Esophagus squamous epithelium (tissue), 5 donors: Measurements from ENCODE around the gene ZFPM1. TPM values are rescaled to one million over a fixed set of nuclear protein-coding genes. Genes with fewer than 3 reads are reported as not detected.
A peak's percentile ranks its signal among the peaks of the same experiment; 100 is the strongest.

Experiments used
- DNase-seq: peaks from one replicate; lab custom pipeline; 2025; lab: John Stamatoyannopoulos, UW
- H3K27ac ChIP-seq, 4 donors: fragments of 200-600 bp; sonication (generic); one replicate each; pipeline ENCODE4 v1.5.1; 2016 to 2019; ENCODE audit warnings: mild to moderate bottlenecking in 1 of 4
- H3K27me3 ChIP-seq, 4 donors: fragments of 200-600 bp; sonication (generic); 1 replicate in 3 of 4; 2 replicates in 1 of 4; pipeline versions ENCODE4 v1.5.1 to v1.6.0; 2017 to 2021; ENCODE audit warnings: antibody characterized with exemption in 1 of 4
- H3K36me3 ChIP-seq, 3 donors: fragments of 200-600 bp; sonication (generic); one replicate each; pipeline ENCODE4 v1.5.1; 2016 to 2019
- H3K4me1 ChIP-seq, 3 donors: fragments of 200-600 bp; sonication (generic); one replicate each; pipeline ENCODE4 v1.5.1; 2017 to 2019
- H3K4me3 ChIP-seq, 4 donors: fragments of 200-600 bp; sonication (generic); 1 replicate in 3 of 4; 2 replicates in 1 of 4; pipeline ENCODE4 v1.5.1; 2016 to 2019; ENCODE audit warnings: mild to moderate bottlenecking in 2 of 4, moderate library complexity in 1 of 4
- H3K9me3 ChIP-seq, 3 donors: fragments of 200-600 bp; sonication (generic); one replicate each; pipeline ENCODE4 v1.5.1; 2016 to 2019
- CTCF ChIP-seq, 6 experiments: fragments of 450-650 bp in 4 of 6; fragments of 200-600 bp in 2 of 6; sonication (generic) in 2 of 6; IDR thresholded peaks; one replicate each; pipeline ENCODE4 v1.5.1; 2016 to 2019; ENCODE audit warnings: antibody characterized with exemption in 6 of 6, mild to moderate bottlenecking in 4 of 6, moderate library complexity in 4 of 6
- POLR2A ChIP-seq, 4 donors: fragments of 450-650 bp; IDR thresholded peaks; one replicate each; pipeline ENCODE4 v1.6.1; 2017; ENCODE audit warnings: antibody characterized with exemption in 4 of 4, mild to moderate bottlenecking in 4 of 4, moderate library complexity in 3 of 4
- WGBS, 2 donors: methylation state at CpG; one replicate each; pipeline ENCODE4 v1.1.5; 2018; 5-methylcytosine and 5-hydroxymethylcytosine counted together
- intact Hi-C: fragments of 100-400 bp; cut with DNase I; formaldehyde crosslinking; loops from one replicate; pipeline ENCODE4 v1.15.0; 2022
- total RNA-seq, 4 donors: library from RNA; depleted of rRNA; stranded (reverse); fragments of >200 nt; gene quantifications; one replicate each; pipeline ENCODE4 v1.1.0, GENCODE V29; 2016
- donor health status: DM: yes; HTN: yes; CAD: no.

ZFPM1 gene
- total RNA-seq, 4 donors from 2014 or later = 0.67 to 1.7 (median 1.2) TPM

- Histone ChIP-seq H3K27me3 (peaks cover 0 to 47% (median 0%) of the 10 kb centered on the region in 4 donors), H3K27ac (no peak overlapping the region), H3K9me3 (no peaks in the 10 kb centered on the region), H3K36me3 (no peaks in the 10 kb centered on the region), H3K4me3 (no peak overlapping the region), H3K4me1 (peaks cover 0 to 19% (median 5%) of the 10 kb centered on the region in 3 donors)
- intact Hi-C loops = no loop called here
- no peak for DNase-seq
- WGBS, 2 donors = 71 to 84% methylated on average over 1 to 2 of the region's 6 CpGs
- TF ChIP-seq CTCF (IDR thresholded peaks at IDR 0.05) (no peak), POLR2A (IDR thresholded peaks at IDR 0.05) (no peak)
Measured at GRCh38 chr16:88423448-88423850, 29.6 kb upstream of the ZFPM1 start.

- no peak for TF ChIP-seq POLR2A (IDR thresholded peaks at IDR 0.05)
- no peak for TF ChIP-seq CTCF (IDR thresholded peaks at IDR 0.05)
- 24 to 41% methylated on average over 8 to 10 of the region's 24 CpGs for WGBS, 2 donors
- no peaks in the 10 kb centered on the region for H3K9me3 ChIP-seq
- H3K4me1 ChIP-seq = peaks cover 0 to 30% (median 5%) of the 10 kb centered on the region in 3 donors
- H3K27ac ChIP-seq = peak overlapping the region in 3 of 4 donors; percentile 7 to 46 (median 44)
- H3K27me3 ChIP-seq = peaks cover 0 to 55% (median 7%) of the 10 kb centered on the region in 4 donors
- intact Hi-C loops = no loop called here
- no peaks in the 10 kb centered on the region for H3K36me3 ChIP-seq
- DNase-seq = no peak
- peak overlapping the region in 1 of 4 donors; percentile 32 for H3K4me3 ChIP-seq
Measured at GRCh38 chr16:88424587-88425235, 28.4 kb upstream of the ZFPM1 start.

GRCh38 chr16:88426018-88426417 lies 27.1 kb upstream of the ZFPM1 start:
- no peaks in the 10 kb centered on the region for H3K9me3 ChIP-seq
- H3K4me1 ChIP-seq = peaks cover 5 to 43% (median 11%) of the 10 kb centered on the region in 3 donors
- 100% methylated on average over 4 of the region's 13 CpGs; no CpG with 5 or more reads in 1 of the 2 donors for WGBS, 2 donors
- H3K27me3 ChIP-seq = peaks cover 0 to 55% (median 14%) of the 10 kb centered on the region in 4 donors
- TF ChIP-seq CTCF (IDR thresholded peaks at IDR 0.05) = no peak
- no peak for TF ChIP-seq POLR2A (IDR thresholded peaks at IDR 0.05)
- no peaks in the 10 kb centered on the region for H3K36me3 ChIP-seq
- no peak for DNase-seq
- no peak overlapping the region for H3K27ac ChIP-seq
- intact Hi-C loops = no loop called here
- no peak overlapping the region for H3K4me3 ChIP-seq

- Histone ChIP-seq H3K4me1 (peaks cover 8 to 49% (median 12%) of the 10 kb centered on the region in 3 donors), H3K27ac (no peak overlapping the region), H3K27me3 (peaks cover 0 to 67% (median 16%) of the 10 kb centered on the region in 4 donors), H3K4me3 (no peak overlapping the region), H3K9me3 (no peaks in the 10 kb centered on the region), H3K36me3 (no peaks in the 10 kb centered on the region)
- WGBS, 2 donors = no CpG with 5 or more reads among the region's 19 CpGs
- intact Hi-C loops = no loop called here
- TF ChIP-seq POLR2A (IDR thresholded peaks at IDR 0.05) (no peak), CTCF (IDR thresholded peaks at IDR 0.05) (no peak)
- no peak for DNase-seq
Measured at GRCh38 chr16:88427376-88427775, 25.7 kb upstream of the ZFPM1 start.

- no peak for TF ChIP-seq POLR2A (IDR thresholded peaks at IDR 0.05)
- no peak for TF ChIP-seq CTCF (IDR thresholded peaks at IDR 0.05)
- Histone ChIP-seq H3K27me3 (peaks cover 0 to 75% (median 16%) of the 10 kb centered on the region in 4 donors), H3K4me1 (peaks cover 8 to 49% (median 12%) of the 10 kb centered on the region in 3 donors), H3K9me3 (no peaks in the 10 kb centered on the region), H3K27ac (no peak overlapping the region), H3K4me3 (no peak overlapping the region), H3K36me3 (no peaks in the 10 kb centered on the region)
- 95% methylated on average over 7 of the region's 19 CpGs; no CpG with 5 or more reads in 1 of the 2 donors for WGBS, 2 donors
- DNase-seq = no peak
- intact Hi-C loops = no loop called here
Measured at GRCh38 chr16:88428156-88428555, 24.9 kb upstream of the ZFPM1 start.
